GM12878 (cell line): ENCODE results near the gene PHKB. TPM values are rescaled to one million over a fixed set of nuclear protein-coding genes. Genes with fewer than 3 reads are reported as not detected.

Experiments
- ATAC-seq: fragments of 200-7000 bp; cut with Tn5 transposase; 3 replicates; pipeline ENCODE4 v1.9.1; 2020; ENCODE audit warnings: mild to moderate bottlenecking, moderate library complexity
- BruUV-seq: library from RNA; stranded (reverse); fragments of 400-500 nt; replicated peaks from 2 replicates; lab custom pipeline; 2021; lab: Mats Ljungman, UMichigan
- CTCF ChIA-PET: fragments of 300-600 bp; sonication (Branson Sonifier 250); formaldehyde crosslinking; extraction: SDS; loops from one replicate; lab custom pipeline; 2021; ENCODE audit warnings: inconsistent platforms; lab: Yijun Ruan, JAX
- POLR2A ChIA-PET: fragments of 350-600 bp; formaldehyde crosslinking; extraction: SDS; loops from one replicate; lab custom pipeline; 2021; ENCODE audit warnings: inconsistent platforms; lab: Charles Lee
- RAD21 ChIA-PET: fragments of 300-600 bp; sonication (Branson Sonifier 250); formaldehyde crosslinking; loops from one replicate; lab custom pipeline; 2023; ENCODE audit warnings: antibody characterized with exemption; ENCODE audit not compliant: unreplicated experiment; lab: Charles Lee
- SMC1A ChIA-PET: fragments of 300-600 bp; sonication (Branson Sonifier 250); formaldehyde crosslinking; loops from one replicate; lab custom pipeline; 2023; ENCODE audit not compliant: unreplicated experiment, uncharacterized antibody; lab: Charles Lee
- DNase-seq: peaks from one replicate; pipeline ENCODE4 v3.0.0-alpha.2; 2011; ENCODE audit warnings: low read depth, low spot score
- FAIRE-seq: peaks from 3 replicates; lab custom pipeline; 2011; peaks lifted over from hg19 to GRCh38; lab: Jason Lieb, UNC
- H2AFZ ChIP-seq: 2 replicates; pipeline ENCODE4 v1.6.0; 2011; ENCODE audit warnings: low read depth, low read length, control low read depth; ENCODE audit not compliant: control insufficient read depth
- H3K27ac ChIP-seq: 2 replicates; pipeline ENCODE4 v1.5.1; 2011; ENCODE audit warnings: control low read depth; ENCODE audit not compliant: control insufficient read depth, insufficient read depth
- H3K27me3 ChIP-seq, 2 experiments: replicated peaks in 1 of 2; 2 replicates each; pipeline versions ENCODE4 v1.6.0 to v1.6.1; 2011; ENCODE audit warnings: low read length in 1 of 2; ENCODE audit not compliant: control insufficient read depth in 2 of 2, insufficient read depth in 2 of 2
- H3K36me3 ChIP-seq, 2 experiments: 2 replicates each; pipeline ENCODE4 v1.5.1; 2011; ENCODE audit warnings: low read length in 1 of 2; ENCODE audit not compliant: control insufficient read depth in 2 of 2, insufficient read depth in 2 of 2
- H3K4me1 ChIP-seq: 2 replicates; pipeline ENCODE4 v1.6.1; 2011; ENCODE audit warnings: mild to moderate bottlenecking, low read length, moderate library complexity, mixed read lengths; ENCODE audit not compliant: control insufficient read depth, insufficient read depth
- H3K4me2 ChIP-seq: 2 replicates; pipeline ENCODE4 v1.6.0; 2011; ENCODE audit warnings: control low read depth; ENCODE audit not compliant: control insufficient read depth, insufficient read depth
- H3K4me3 ChIP-seq: fragments of 200-600 bp; sonication (generic); 2 replicates; pipeline ENCODE4 v1.5.1; 2016
- H3K79me2 ChIP-seq: 2 replicates; pipeline ENCODE4 v1.6.0; 2011; ENCODE audit warnings: low read length; ENCODE audit not compliant: control insufficient read depth, insufficient read depth
- H3K9ac ChIP-seq: 2 replicates; pipeline ENCODE4 v1.8.0; 2011; ENCODE audit warnings: low read length, control low read depth, mixed read lengths; ENCODE audit not compliant: control insufficient read depth, insufficient read depth
- H3K9me3 ChIP-seq: replicated peaks from 3 replicates; pipeline ENCODE4 v1.5.1; 2011; ENCODE audit warnings: mild to moderate bottlenecking, low read length; ENCODE audit not compliant: control insufficient read depth, insufficient read depth
- H4K20me1 ChIP-seq: 2 replicates; pipeline ENCODE4 v1.6.0; 2011; ENCODE audit not compliant: control insufficient read depth, insufficient read depth
- BRCA1 ChIP-seq: IDR thresholded peaks from 2 replicates; pipeline ENCODE4 v1.6.1; 2011; ENCODE audit warnings: low read depth, low read length, improper control_type of control experiment
- CREB1 ChIP-seq: IDR thresholded peaks from 2 replicates; pipeline ENCODE4 v1.6.1; 2012; ENCODE audit warnings: low read depth, mild to moderate bottlenecking, inconsistent platforms
- HDAC2 ChIP-seq: fragments of 200-600 bp; sonication (generic); IDR thresholded peaks from 2 replicates; pipeline ENCODE4 v1.6.1; 2017
- HDGF ChIP-seq: fragments of 450-650 bp; IDR thresholded peaks from 2 replicates; pipeline ENCODE4 v1.6.1; 2016; ENCODE audit warnings: antibody characterized with exemption
- KDM1A ChIP-seq: fragments of 200-600 bp; sonication (generic); IDR thresholded peaks from 2 replicates; pipeline ENCODE4 v1.6.1; 2016; ENCODE audit warnings: borderline replicate concordance
- NBN ChIP-seq: fragments of 450-650 bp; IDR thresholded peaks from 2 replicates; pipeline ENCODE4 v1.6.1; 2016
- POU2F2 ChIP-seq: IDR thresholded peaks from 3 replicates; pipeline ENCODE4 v1.6.1; 2011; ENCODE audit warnings: low read depth, mild to moderate bottlenecking, low read length, borderline replicate concordance
- RCOR1 ChIP-seq: conservative IDR thresholded peaks from 2 replicates; pipeline ENCODE4 v1.6.1; 2012; ENCODE audit warnings: low read depth, low read length, improper control_type of control experiment
- SIN3A ChIP-seq: IDR thresholded peaks from 2 replicates; pipeline ENCODE4 v1.6.1; 2012; ENCODE audit warnings: low read depth, low read length, improper control_type of control experiment
- SP1 ChIP-seq: IDR thresholded peaks from one replicate; pipeline ENCODE4 v1.6.1; 2011; ENCODE audit warnings: low read depth, low read length
- ZNF24 ChIP-seq: fragments of 450-650 bp; IDR thresholded peaks from 2 replicates; pipeline ENCODE4 v1.6.1; 2017; ENCODE audit warnings: antibody characterized with exemption, mild to moderate bottlenecking
- WGBS: methylation state at CpG from one replicate; pipeline ENCODE4 v1.1.6; 2016; ENCODE audit warnings: low lambda C conversion rate; ENCODE audit not compliant: insufficient replicate concordance, insufficient coverage; ENCODE audit errors: missing lambda C conversion rate; 5-methylcytosine and 5-hydroxymethylcytosine counted together
- in situ Hi-C: fragments of 300-500 bp; cut with MboI; formaldehyde crosslinking; loops from 9 replicates; pipeline ENCODE4 v1.14.3; 2018; ENCODE audit warnings: mixed read lengths
- intact Hi-C: fragments of 100-400 bp; cut with micrococcal nuclease; formaldehyde crosslinking; loops from one replicate; pipeline ENCODE4 v1.14.2; 2022; ENCODE audit not compliant: unreplicated experiment
- polyA plus RNA-seq, 11 experiments: library from polyadenylated mRNA; depleted of rRNA in 4 of 11; unstranded in 6 of 11; stranded (reverse) in 5 of 11; fragments of >200 nt; fragmentation: Nextera tagmentation in 4 of 11; fragmentation: Illumina TruSeq in 1 of 11; extraction: Ambion mirVana in 4 of 11; extraction: Trizol in 1 of 11; gene quantifications; 1 replicate in 1 of 11; 2 replicates in 10 of 11; pipeline versions ENCODE4 v1.2.1 to v1.2.3, GENCODE V29; 2011 to 2016; ENCODE audit warnings: inconsistent platforms in 2 of 11, missing spikeins in 2 of 11, low read depth in 1 of 11
- total RNA-seq, 4 experiments: library from RNA; depleted of rRNA in 3 of 4; stranded (reverse); fragments of >200 nt in 3 of 4; fragmentation: Illumina TruSeq in 1 of 4; extraction: Trizol in 1 of 4; gene quantifications; 2 replicates each; pipeline versions ENCODE4 v1.2.1 to v1.2.3, GENCODE V29; 2013 to 2021
- TF ChIP-seq, protein P1 (sequence below): IDR thresholded peaks from 2 replicates; pipeline ENCODE4 v1.6.1; 2011; ENCODE audit warnings: borderline replicate concordance, low read depth, mild to moderate bottlenecking, moderate library complexity, low read length; ENCODE audit not compliant: insufficient read depth, poor library complexity, severe bottlenecking

Gene PHKB
- total and polyA plus RNA-seq, 10 of the 15 experiments (the other 5 are each of a cell fraction or from before 2014, with no cell fraction given): 14.2 to 65.6 (median 37.0) TPM

DNA sequence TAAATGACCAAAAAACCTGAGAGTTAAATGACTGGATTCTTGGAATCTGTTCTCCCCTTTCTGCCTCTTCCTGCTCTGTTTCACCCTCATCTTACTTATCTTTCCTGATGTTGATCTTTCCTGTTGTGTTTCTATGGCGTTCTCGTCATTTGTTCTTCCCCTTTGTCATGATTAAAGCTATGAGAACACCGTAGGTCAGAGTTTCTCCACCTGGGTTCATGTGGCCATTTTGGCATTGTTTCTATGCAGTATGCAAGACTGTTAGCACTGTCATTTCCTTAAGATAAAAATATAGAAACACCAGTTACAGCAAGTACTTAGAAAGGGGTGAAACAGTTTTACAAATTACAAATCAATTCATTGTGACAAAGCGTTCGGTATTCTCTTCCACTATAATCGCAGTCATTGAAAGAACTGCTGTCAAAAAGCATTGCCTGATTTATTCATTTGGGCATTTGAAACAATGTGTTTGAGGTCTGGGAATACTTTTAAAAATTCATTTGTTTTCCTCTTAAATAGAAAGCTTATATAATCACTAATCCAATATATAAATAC lies 166.0 kb downstream of the PHKB start:
- FAIRE-seq (no peak), ATAC-seq (no peak)
- H3K79me2 ChIP-seq: no peaks in the 10 kb centered on the region
- POLR2A ChIA-PET: no interaction called here
- H3K4me3 ChIP-seq: no peak overlapping the region
- H3K9ac ChIP-seq: no peak overlapping the region
- H4K20me1 ChIP-seq: no peaks in the 10 kb centered on the region
- no peak overlapping the region for H3K4me2 ChIP-seq
- no TSS peak for BruUV-seq
- no peaks in the 10 kb centered on the region for H3K27me3 ChIP-seq
- RAD21 ChIA-PET: no interaction called here
- peaks cover 2% of the 10 kb centered on the region in 2 experiments; a peak in 1 of 4 replicates for H3K36me3 ChIP-seq
- in situ Hi-C loops: no loop called here
- no peak overlapping the region for H3K27ac ChIP-seq
- intact Hi-C loops: no loop called here
- no peaks in the 10 kb centered on the region; the same call in 2 of the 3 replicates for H3K9me3 ChIP-seq
- 97% methylated on average over 6 of the region's 6 CpGs for WGBS
- SMC1A ChIA-PET: no interaction called here
- peaks cover 4% of the 10 kb centered on the region for H3K4me1 ChIP-seq
- TF ChIP-seq NBN: no peak
- TF ChIP-seq RCOR1: no peak
- no peak for TF ChIP-seq ZNF24
- TF ChIP-seq BRCA1: no peak
- TF ChIP-seq, protein P1, sequence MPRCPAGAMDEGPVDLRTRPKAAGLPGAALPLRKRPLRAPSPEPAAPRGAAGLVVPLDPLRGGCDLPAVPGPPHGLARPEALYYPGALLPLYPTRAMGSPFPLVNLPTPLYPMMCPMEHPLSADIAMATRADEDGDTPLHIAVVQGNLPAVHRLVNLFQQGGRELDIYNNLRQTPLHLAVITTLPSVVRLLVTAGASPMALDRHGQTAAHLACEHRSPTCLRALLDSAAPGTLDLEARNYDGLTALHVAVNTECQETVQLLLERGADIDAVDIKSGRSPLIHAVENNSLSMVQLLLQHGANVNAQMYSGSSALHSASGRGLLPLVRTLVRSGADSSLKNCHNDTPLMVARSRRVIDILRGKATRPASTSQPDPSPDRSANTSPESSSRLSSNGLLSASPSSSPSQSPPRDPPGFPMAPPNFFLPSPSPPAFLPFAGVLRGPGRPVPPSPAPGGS: no peak
- no peak for TF ChIP-seq SP1
- TF ChIP-seq KDM1A: no peak
- no peak for TF ChIP-seq HDAC2
- no peak for TF ChIP-seq HDGF
- TF ChIP-seq CREB1: no peak
- TF ChIP-seq SIN3A: no peak
- no peak for TF ChIP-seq POU2F2
- TF ChIP-seq, all 136 proteins: peak for 0
- CTCF ChIA-PET: interaction anchor here (1.5 kb wide), 1 partner anchor 118 kb away, joined by 3 read pairs; no protein-coding TSS in a partner anchor
- no peak overlapping the region for H2AFZ ChIP-seq
- no peak for DNase-seq
